Activated T-cell treated with anti-CD3 and anti-CD28 coated beads for 24 hours (primary cell): Measurements from ENCODE around the gene DYNLT2.

Source experiments
- DNase-seq: peaks from one replicate; pipeline ENCODE4 v3.0.0-alpha.2; 2020; ENCODE audit warnings: low read depth

Gene DYNLT2

GRCh38 chr6:169738204-169738975 is 13.0 kb downstream of the DYNLT2 start:
- no peak for DNase-seq

- DNase-seq = no peak
Observed at GRCh38 chr6:169729961-169730360, 21.4 kb downstream of the DYNLT2 start.

GRCh38 chr6:169726963-169727362 is 24.4 kb downstream of the DYNLT2 start:
- DNase-seq = no peak

DNA sequence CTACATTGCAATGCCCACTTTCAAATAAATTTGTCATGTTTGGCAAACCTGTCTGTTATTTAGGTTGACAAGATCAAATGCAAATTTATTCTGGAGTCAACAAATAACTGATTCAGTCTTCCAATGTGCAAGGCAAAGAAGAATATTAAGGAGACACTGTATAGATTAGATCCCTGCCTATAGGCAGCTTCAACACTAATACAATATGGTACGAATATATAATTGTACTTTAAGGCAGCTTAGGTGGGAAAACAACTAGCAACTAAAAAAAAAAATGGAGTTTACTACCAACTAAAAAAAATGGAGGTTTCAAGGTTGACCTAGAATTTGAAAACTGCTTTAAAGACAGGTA is 25.3 kb downstream of the DYNLT2 start:
- DNase-seq = no peak

- peak; percentile 11 for DNase-seq
Observed at GRCh38 chr6:169725125-169726048, 26.0 kb downstream of the DYNLT2 start.

DNA sequence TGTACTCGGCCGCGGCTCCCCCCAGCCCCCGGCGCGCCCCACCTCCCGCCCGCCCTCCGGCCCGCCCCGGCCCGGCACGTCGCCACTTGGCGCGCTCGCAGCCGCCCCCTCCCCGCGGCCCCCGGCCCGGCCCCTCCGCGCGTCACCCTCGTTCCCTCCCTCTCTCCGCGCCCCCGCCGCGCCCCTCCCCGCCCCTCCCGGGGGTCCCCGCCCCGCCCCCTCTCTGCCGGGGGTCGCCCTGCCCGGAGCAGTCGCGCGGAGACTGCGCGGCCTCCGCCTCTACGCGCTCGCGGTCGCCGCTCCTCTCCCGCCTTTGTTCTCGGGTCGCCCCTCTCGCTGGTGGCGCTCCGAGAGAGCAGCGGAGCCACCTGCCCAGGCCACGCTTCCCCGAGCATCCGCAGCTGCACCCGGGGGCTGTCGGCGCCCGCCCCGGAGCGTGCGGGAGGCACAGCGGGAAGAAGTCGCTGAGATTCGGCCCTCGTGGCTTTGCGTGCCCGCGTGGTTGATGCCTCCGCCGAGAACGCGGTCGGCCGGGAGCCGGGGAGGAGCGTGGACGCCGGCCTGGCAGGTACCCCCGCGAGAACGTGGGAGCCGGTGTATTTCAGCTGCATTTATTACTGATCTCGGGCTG is 26.8 kb downstream of the DYNLT2 start, which contains the start of gene PHF10:
TSS of gene PHF10 (minus strand) at position 7 of the 631 bp plus-strand sequence. CDS start 569 bp downstream, outside the sequence.
- peak; percentile 70 for DNase-seq

- peak; percentile 15 for DNase-seq
Observed at GRCh38 chr6:169723991-169724493, 27.3 kb downstream of the DYNLT2 start.

GRCh38 chr6:169723200-169723909 is 28.0 kb downstream of the DYNLT2 start:
- peak; percentile 48 for DNase-seq

- peak; percentile 10 for DNase-seq
Observed at GRCh38 chr6:169722362-169723199, 28.8 kb downstream of the DYNLT2 start.

GRCh38 chr6:169720207-169720855 is 31.0 kb downstream of the DYNLT2 start:
- DNase-seq = no peak

DNA sequence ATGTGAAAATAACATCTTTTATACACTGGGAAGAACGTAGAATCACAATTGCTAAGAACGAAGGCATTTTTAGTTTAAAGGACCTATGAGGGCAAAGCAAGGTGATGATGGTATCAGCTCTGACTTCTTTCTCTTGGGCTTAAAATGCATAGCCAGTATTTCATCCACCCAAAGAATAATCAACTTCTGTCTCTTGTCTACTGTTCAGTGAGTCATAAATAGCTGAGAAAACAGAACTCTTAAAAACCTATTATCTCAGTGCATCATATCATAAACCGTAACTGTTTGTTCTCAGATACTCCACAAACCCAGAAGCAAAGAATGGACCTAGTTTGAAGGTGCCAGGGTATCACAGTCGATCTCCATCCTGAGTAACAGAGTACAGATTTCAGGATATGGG is 32.3 kb downstream of the DYNLT2 start:
- no peak for DNase-seq

GRCh38 chr6:169714595-169714994 is 36.8 kb downstream of the DYNLT2 start:
- DNase-seq = no peak

DNA sequence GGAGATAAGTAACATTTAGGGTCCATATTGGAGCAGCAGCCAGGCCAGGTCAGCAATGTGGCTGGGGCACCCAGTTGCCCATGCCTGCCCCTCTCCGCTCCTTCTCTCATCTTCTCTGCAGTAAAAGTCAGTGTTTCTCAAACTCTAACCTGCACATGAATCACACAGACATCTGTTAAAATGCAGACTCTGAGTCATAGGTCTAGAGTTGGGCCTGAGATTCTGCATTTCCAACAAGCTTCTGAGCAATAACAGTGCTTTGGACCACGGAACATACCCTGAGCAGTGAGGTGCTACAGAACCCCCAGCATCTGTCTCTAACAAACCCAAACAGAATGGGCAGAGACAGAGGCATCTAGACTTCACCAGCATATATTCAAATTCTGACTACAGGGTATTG is 37.2 kb downstream of the DYNLT2 start:
- no peak for DNase-seq

- no peak for DNase-seq
Observed at GRCh38 chr6:169710009-169710408, 41.4 kb downstream of the DYNLT2 start.

- DNase-seq = no peak
Observed at GRCh38 chr6:169709293-169709692, 42.1 kb downstream of the DYNLT2 start.

- no peak for DNase-seq
Observed at GRCh38 chr6:169707772-169708171, 43.6 kb downstream of the DYNLT2 start.

- no peak for DNase-seq
Observed at GRCh38 chr6:169702840-169703246, 48.5 kb downstream of the DYNLT2 start.

DNA sequence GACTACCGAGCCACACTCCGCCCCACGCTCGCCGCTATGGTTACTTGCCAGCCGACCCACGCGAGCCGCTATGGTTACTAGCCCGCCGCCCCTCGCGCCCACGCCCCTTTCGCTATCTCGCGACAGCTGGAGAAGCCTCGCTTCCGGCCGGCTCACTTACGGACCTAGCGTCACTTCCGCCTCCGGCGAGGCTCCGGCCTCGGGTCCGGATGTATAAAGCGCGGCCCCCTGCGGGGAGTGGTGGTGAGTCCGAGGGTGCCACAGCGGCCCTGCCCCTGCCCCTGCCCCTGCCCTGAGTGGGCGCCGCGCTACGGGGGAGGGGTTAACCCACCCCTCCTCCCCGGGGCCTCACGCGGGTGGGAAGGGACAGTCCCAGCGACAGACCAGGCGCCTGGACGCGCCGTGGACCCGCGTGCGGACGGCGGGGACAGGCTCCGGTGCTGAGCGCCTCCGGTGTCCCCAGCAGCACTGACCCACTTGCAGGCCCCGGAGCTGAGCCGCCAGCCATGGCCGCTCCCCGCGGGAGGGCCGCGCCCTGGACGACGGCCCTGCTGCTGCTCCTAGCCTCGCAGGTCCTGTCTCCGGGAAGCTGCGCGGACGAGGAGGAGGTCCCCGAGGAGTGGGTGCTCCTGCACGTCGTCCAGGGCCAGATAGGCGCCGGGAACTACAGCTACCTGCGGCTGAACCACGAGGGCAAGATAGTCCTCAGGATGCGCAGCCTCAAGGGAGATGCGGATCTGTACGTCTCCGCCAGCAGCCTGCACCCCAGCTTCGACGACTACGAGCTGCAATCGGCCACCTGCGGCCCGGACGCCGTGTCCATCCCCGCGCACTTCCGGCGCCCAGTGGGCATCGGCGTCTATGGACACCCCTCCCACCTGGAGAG is 49.2 kb downstream of the DYNLT2 start, which contains the start of the genes C6orf120 and WDR27:
TSS of gene C6orf120 (plus strand) at position 173 of the 886 bp plus-strand sequence. CDS start at position 507, 334 bp downstream.
TSS of gene WDR27 (minus strand) at position 76 of the 886 bp plus-strand sequence. CDS start 13,024 bp downstream, outside the sequence.
- DNase-seq = peak; percentile 97
